ENCODE results near the gene OGFOD1. TPM values are rescaled to one million over a fixed set of nuclear protein-coding genes. Genes with fewer than 3 reads are reported as not detected.

OGFOD1 gene
- total and polyA plus RNA-seq, 9 of the 15 experiments (the other 6 are each of a cell fraction or from before 2014, with no cell fraction given), result 60.4 to 134 (median 85.8) TPM

DNA sequence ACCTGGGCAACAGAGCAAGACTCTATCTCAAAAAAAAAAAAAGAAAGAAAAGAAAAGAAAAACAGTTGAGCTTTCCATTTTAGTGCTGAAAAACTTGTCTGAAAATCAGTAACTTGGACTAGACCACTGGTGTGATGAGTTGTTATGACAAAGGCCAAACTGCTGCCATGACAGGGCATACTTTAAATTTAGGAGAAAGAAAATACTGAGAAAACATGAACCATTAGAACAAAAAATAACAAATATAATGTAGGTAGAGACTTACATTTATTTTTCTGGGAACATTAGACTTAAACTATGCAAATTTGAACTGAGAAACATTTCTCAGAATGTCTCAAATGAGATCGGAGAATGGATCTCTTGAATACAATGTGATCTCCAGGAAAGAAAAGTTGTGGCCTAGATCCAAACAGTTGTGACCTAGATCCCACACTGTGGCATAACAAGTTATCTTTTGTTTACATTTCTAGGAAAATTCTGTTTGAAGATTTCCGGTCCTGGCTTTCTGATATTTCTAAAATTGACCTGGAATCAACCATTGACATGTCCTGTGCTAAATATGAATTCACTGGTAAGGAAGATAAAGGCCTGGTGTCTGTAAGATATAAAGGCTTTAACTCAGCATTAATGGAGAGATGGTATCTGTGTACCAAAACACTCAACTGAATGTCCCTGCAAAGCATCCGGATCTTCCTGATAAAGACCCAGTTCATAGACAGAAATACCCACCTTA is 10.9 kb downstream of the OGFOD1 start (continued):
- TF ChIP-seq DMBX1 (CRISPR knock-in tag; IDR thresholded peaks at IDR 0.05; ENCODE audit: borderline replicate concordance) (peak; percentile 76), CTBP1 (IDR thresholded peaks at IDR 0.05; ENCODE audit: borderline replicate concordance) (peak; percentile 56; the same call in 1 of the 2 replicates), ZBTB1 (CRISPR knock-in tag; IDR thresholded peaks at IDR 0.05; ENCODE audit: borderline replicate concordance, low read depth) (no peak), EGR1 (conservative IDR thresholded peaks at IDR 0.05) (no peak), MEF2A (IDR thresholded peaks at IDR 0.05; ENCODE audit: control insufficient read depth, low read depth, low read length) (peak; percentile 54; the same call in 1 of the 2 replicates), PCBP1 (IDR thresholded peaks at IDR 0.05; ENCODE audit: low read depth, low read length, poor library complexity, severe bottlenecking) (no peak), ZNF518B (CRISPR knock-in tag; IDR thresholded peaks at IDR 0.05) (no peak), ELF2 (CRISPR knock-in tag; IDR thresholded peaks at IDR 0.05) (no peak; the same call in 1 of the 2 replicates), HSF4 (CRISPR knock-in tag; IDR thresholded peaks at IDR 0.05; ENCODE audit: borderline replicate concordance) (no peak), EZH2 (IDR thresholded peaks at IDR 0.05; ENCODE audit: borderline replicate concordance, low read depth, low read length) (no peak), NKRF (IDR thresholded peaks at IDR 0.05; ENCODE audit: borderline replicate concordance) (no peak), ZNF79 (CRISPR knock-in tag; IDR thresholded peaks at IDR 0.05; ENCODE audit: low read depth) (no peak; the same call in 1 of the 2 replicates), ELF1 (tag; IDR thresholded peaks at IDR 0.05) (no peak; the same call in 1 of the 2 replicates), DLX4 (CRISPR knock-in tag; IDR thresholded peaks at IDR 0.05) (no peak), FOXM1 (IDR thresholded peaks at IDR 0.05; ENCODE audit: low read depth) (peak; percentile 94), FOXM1 (CRISPR knock-in tag; IDR thresholded peaks at IDR 0.05; ENCODE audit: low read depth) (no peak), FOXA1 (IDR thresholded peaks at IDR 0.05; ENCODE audit: borderline replicate concordance) (no peak), GATAD2A (IDR thresholded peaks at IDR 0.05) (no peak)
- TF ChIP-seq, protein P1, sequence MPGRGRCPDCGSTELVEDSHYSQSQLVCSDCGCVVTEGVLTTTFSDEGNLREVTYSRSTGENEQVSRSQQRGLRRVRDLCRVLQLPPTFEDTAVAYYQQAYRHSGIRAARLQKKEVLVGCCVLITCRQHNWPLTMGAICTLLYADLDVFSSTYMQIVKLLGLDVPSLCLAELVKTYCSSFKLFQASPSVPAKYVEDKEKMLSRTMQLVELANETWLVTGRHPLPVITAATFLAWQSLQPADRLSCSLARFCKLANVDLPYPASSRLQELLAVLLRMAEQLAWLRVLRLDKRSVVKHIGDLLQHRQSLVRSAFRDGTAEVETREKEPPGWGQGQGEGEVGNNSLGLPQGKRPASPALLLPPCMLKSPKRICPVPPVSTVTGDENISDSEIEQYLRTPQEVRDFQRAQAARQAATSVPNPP (IDR thresholded peaks at IDR 0.05; ENCODE audit: borderline replicate concordance, insufficient read depth, insufficient read length), result no peak
- TF ChIP-seq, protein P2, sequence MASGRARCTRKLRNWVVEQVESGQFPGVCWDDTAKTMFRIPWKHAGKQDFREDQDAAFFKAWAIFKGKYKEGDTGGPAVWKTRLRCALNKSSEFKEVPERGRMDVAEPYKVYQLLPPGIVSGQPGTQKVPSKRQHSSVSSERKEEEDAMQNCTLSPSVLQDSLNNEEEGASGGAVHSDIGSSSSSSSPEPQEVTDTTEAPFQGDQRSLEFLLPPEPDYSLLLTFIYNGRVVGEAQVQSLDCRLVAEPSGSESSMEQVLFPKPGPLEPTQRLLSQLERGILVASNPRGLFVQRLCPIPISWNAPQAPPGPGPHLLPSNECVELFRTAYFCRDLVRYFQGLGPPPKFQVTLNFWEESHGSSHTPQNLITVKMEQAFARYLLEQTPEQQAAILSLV (tag; IDR thresholded peaks at IDR 0.05), result peak; percentile 77; the same call in 1 of the 2 replicates
